Thyroid gland (tissue), 4 donors: ENCODE results near the gene PTPRT. TPM values are rescaled to one million over a fixed set of nuclear protein-coding genes. Genes with fewer than 3 reads are reported as not detected.

Source experiments
- DNase-seq, 2 donors: peaks; one replicate each; pipeline ENCODE4 v3.0.0-alpha.2; 2019
- H3K27ac ChIP-seq, 3 donors: fragments of 200-600 bp; sonication (generic); 1 replicate in 2 of 3; 2 replicates in 1 of 3; pipeline ENCODE4 v1.5.1; 2016 to 2019; ENCODE audit warnings: mild to moderate bottlenecking in 1 of 3, moderate library complexity in 1 of 3
- H3K27me3 ChIP-seq: fragments of 200-600 bp; sonication (generic); one replicate; pipeline ENCODE4 v1.5.1; 2019
- H3K36me3 ChIP-seq, 2 donors: fragments of 200-600 bp; sonication (generic); one replicate each; pipeline ENCODE4 v1.5.1; 2016 to 2019
- H3K4me1 ChIP-seq, 2 donors: fragments of 200-600 bp; sonication (generic); one replicate each; pipeline ENCODE4 v1.5.1; 2017 to 2019
- H3K4me3 ChIP-seq, 3 donors: fragments of 200-600 bp; sonication (generic); replicated peaks in 1 of 3; 1 replicate in 2 of 3; 2 replicates in 1 of 3; pipeline ENCODE4 v1.5.1; 2016; ENCODE audit warnings: mild to moderate bottlenecking in 1 of 3
- H3K9me3 ChIP-seq: fragments of 200-600 bp; sonication (generic); one replicate; pipeline ENCODE4 v1.5.1; 2017
- POLR2A ChIP-seq, 2 donors: fragments of 450-650 bp; IDR thresholded peaks; one replicate each; pipeline ENCODE4 v1.6.1; 2017; ENCODE audit warnings: antibody characterized with exemption in 2 of 2, mild to moderate bottlenecking in 2 of 2, moderate library complexity in 1 of 2
- WGBS, 2 donors: methylation state at CpG; one replicate each; pipeline ENCODE4 v1.1.5; 2017; 5-methylcytosine and 5-hydroxymethylcytosine counted together
- intact Hi-C: fragments of 100-400 bp; cut with DNase I; formaldehyde crosslinking; loops from one replicate; pipeline ENCODE4 v1.15.1; 2023
- small RNA-seq: library from RNA; depleted of rRNA; stranded (forward); fragments of <200 nt; gene quantifications from one replicate; pipeline ENCODE3, GENCODE V24; 2016
- total RNA-seq, 4 donors: library from RNA; depleted of rRNA; stranded (reverse); fragments of >200 nt; gene quantifications; one replicate each; pipeline ENCODE4 v1.2.3, GENCODE V29; 2016
- TF ChIP-seq, protein P1 (sequence below), 6 experiments: fragments of 200-600 bp in 3 of 6; fragments of 450-650 bp in 3 of 6; sonication (generic) in 3 of 6; IDR thresholded peaks; one replicate each; pipeline ENCODE4 v1.5.1; 2016 to 2019; ENCODE audit warnings: antibody characterized with exemption in 6 of 6, mild to moderate bottlenecking in 2 of 6, inconsistent platforms in 1 of 6, moderate library complexity in 1 of 6

PTPRT gene
- total RNA-seq, 4 donors from 2014 or later: 0.11 to 0.15 TPM; not detected in 2

DNA sequence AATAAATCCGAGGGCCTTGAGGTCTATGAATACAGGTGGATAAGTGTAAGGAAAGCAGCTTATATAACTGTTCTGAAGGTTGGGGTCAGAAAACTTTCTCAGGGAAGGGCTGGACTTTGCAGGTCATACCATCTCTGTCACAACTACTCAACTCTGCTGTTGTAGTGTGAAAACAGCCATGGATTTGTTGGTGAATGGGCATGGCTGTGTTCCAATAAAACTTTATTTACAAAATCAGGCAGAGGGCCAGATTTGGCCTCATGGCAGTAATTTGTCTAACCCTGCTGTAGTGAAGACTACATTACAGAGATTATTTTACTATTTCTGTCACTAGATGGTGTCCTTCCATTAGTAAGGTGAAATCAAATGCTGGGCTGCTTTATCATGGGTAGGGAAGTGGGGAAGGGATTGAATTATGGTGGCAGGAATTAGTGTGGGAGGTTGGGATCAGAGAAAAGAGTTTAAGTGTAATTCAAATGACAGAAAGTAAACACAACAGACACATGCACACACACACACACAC lies 1161.9 kb downstream of the PTPRT start:
- no peak for DNase-seq
- Histone ChIP-seq H3K27me3 (no peaks in the 10 kb centered on the region), H3K9me3 (no peaks in the 10 kb centered on the region), H3K4me1 (no peaks in the 10 kb centered on the region), H3K27ac (no peak overlapping the region), H3K36me3 (no peaks in the 10 kb centered on the region), H3K4me3 (no peak overlapping the region)
- TF ChIP-seq POLR2A (IDR thresholded peaks at IDR 0.05): no peak
- TF ChIP-seq, protein P1, sequence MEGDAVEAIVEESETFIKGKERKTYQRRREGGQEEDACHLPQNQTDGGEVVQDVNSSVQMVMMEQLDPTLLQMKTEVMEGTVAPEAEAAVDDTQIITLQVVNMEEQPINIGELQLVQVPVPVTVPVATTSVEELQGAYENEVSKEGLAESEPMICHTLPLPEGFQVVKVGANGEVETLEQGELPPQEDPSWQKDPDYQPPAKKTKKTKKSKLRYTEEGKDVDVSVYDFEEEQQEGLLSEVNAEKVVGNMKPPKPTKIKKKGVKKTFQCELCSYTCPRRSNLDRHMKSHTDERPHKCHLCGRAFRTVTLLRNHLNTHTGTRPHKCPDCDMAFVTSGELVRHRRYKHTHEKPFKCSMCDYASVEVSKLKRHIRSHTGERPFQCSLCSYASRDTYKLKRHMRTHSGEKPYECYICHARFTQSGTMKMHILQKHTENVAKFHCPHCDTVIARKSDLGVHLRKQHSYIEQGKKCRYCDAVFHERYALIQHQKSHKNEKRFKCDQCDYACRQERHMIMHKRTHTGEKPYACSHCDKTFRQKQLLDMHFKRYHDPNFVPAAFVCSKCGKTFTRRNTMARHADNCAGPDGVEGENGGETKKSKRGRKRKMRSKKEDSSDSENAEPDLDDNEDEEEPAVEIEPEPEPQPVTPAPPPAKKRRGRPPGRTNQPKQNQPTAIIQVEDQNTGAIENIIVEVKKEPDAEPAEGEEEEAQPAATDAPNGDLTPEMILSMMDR (IDR thresholded peaks at IDR 0.05): no peak
- 75 to 79% methylated on average over 1 of the region's 1 CpG for WGBS, 2 donors
- intact Hi-C loops: no loop called here

DNA sequence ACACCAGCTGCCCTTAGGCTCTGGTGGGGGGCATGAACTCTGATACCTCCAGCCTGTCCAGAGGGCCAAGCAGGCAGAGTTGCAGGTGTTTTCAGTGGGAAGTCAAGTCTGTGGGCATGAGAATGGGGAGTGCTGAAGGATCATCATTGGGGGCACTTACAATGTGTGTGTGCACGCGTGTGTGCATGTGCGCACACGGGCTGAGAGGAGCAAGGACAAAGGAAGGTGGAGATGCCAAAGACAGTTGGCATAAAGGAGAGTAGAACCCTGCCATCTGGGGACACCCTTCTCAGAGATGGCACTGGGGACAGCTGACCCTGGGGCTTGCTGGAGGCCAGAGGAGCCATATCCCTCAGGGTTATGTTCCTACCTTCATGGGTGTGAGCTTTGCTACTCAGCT lies 1163.1 kb downstream of the PTPRT start:
- no peak for DNase-seq
- WGBS, 2 donors: 72 to 98% methylated on average over 4 of the region's 4 CpGs
- no peak overlapping the region for H3K27ac ChIP-seq
- no peak overlapping the region for H3K4me3 ChIP-seq
- TF ChIP-seq, protein P1 (IDR thresholded peaks at IDR 0.05): no peak
- no peak for TF ChIP-seq POLR2A (IDR thresholded peaks at IDR 0.05)
- intact Hi-C loops: no loop called here
- no peaks in the 10 kb centered on the region for H3K27me3 ChIP-seq
- no peaks in the 10 kb centered on the region for H3K36me3 ChIP-seq
- no peaks in the 10 kb centered on the region for H3K4me1 ChIP-seq
- no peaks in the 10 kb centered on the region for H3K9me3 ChIP-seq

DNA sequence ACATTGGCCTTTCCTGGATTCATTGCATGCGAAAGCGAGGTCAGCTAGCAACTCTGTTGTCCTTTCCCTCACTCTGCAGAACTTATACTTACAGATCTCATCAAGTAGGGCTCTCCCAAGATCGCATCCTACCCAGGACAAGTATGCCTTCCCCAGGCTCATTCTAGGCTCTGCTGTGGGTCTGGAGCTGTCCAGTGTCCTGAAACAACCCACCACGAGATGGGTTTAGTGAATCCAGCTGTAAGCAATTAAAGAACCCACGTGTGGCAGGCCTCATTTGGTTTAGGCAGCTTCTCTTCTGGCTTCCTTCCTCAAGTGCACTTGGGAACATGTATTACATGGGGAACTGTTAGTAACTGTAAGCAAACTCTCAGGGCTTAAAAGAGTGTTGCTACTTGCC lies 1165.1 kb downstream of the PTPRT start:
- H3K27me3 ChIP-seq: no peaks in the 10 kb centered on the region
- intact Hi-C loops: no loop called here
- H3K9me3 ChIP-seq: no peaks in the 10 kb centered on the region
- 28 to 31% methylated on average over 5 of the region's 5 CpGs for WGBS, 2 donors
- H3K27ac ChIP-seq: no peak overlapping the region
- TF ChIP-seq, protein P1 (IDR thresholded peaks at IDR 0.05): no peak
- no peak for TF ChIP-seq POLR2A (IDR thresholded peaks at IDR 0.05)
- no peak overlapping the region for H3K4me3 ChIP-seq
- H3K36me3 ChIP-seq: no peaks in the 10 kb centered on the region
- H3K4me1 ChIP-seq: no peaks in the 10 kb centered on the region
- DNase-seq: no peak

Small RNAs within 50 kb of the gene (small RNA-seq; reads per million reads assigned to genes)
- not detected for gene RN7SKP100
